HEK293T (cell line): ENCODE measurements around the gene NUCB2.
"Not testable (repeated sequence)": the region's sequence is repeated elsewhere in the genome, so short reads cannot be mapped to it uniquely, and the experiment has no call there.

Source experiments
- CTBP1 ChIP-seq: fragments of 450-650 bp; IDR thresholded peaks from 2 replicates; pipeline ENCODE4 v1.6.1; 2016; ENCODE audit warnings: borderline replicate concordance
- FOXA1 ChIP-seq: fragments of 450-650 bp; IDR thresholded peaks from 2 replicates; pipeline ENCODE4 v1.6.1; 2016; ENCODE audit warnings: mild to moderate bottlenecking
- FOXK2 ChIP-seq: fragments of 450-650 bp; IDR thresholded peaks from 2 replicates; pipeline ENCODE4 v1.6.1; 2016; ENCODE audit warnings: mild to moderate bottlenecking
- FOXM1 ChIP-seq: fragments of 450-650 bp; IDR thresholded peaks from 2 replicates; pipeline ENCODE4 v1.6.1; 2017; ENCODE audit warnings: mild to moderate bottlenecking, borderline replicate concordance
- SP1 ChIP-seq: fragments of 450-650 bp; IDR thresholded peaks from 2 replicates; pipeline ENCODE4 v1.6.1; 2017
- ZNF384 ChIP-seq: fragments of 450-650 bp; IDR thresholded peaks from 2 replicates; pipeline ENCODE4 v1.6.1; 2016

DNA sequence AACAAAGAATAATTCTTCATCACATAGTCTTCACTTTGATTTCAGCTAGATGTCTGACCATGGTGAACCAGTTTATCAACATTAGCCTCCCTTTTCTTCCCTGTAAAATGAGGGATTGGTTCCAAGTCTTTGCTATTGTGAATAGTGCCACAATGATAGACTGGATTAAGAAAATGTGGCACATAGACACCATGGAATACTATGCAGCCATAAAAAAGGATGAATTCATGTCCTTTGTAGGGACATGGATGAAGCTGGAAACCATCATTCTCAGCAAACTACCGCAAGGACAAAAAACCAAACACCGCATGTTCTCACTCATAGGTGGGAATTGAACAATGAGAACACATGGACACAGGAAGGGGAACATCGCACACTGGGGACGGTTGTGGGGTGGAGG, 33.6 kb upstream of the NUCB2 start:
- TF ChIP-seq SP1, CTBP1, FOXM1, FOXA1, ZNF384, FOXK2: not testable (repeated sequence)
